ENCODE data around the gene TEAD1. TPM values are rescaled to one million over a fixed set of nuclear protein-coding genes. Genes with fewer than 3 reads are reported as not detected.

The TEAD1 gene
- total RNA-seq, 2 experiments from 2014 or later = 5.6 to 10.8 TPM

GRCh38 chr11:12802418-12803085 lies 128.3 kb downstream of the TEAD1 start:
- Histone ChIP-seq H2AFZ (ENCODE audit: low read length) (no peak overlapping the region), H3K9me3 (ENCODE audit: low read length) (no peaks in the 10 kb centered on the region), H4K20me1 (ENCODE audit: insufficient read depth, low read length) (no peaks in the 10 kb centered on the region), H3K4me2 (ENCODE audit: low read length) (no peak overlapping the region), H3K4me3 (ENCODE audit: low read depth, low read length, poor library complexity, severe bottlenecking) (no peak overlapping the region), H3K4me1 (ENCODE audit: insufficient read depth, low read length, poor library complexity, severe bottlenecking) (no peaks in the 10 kb centered on the region), H3K79me2 (ENCODE audit: insufficient read depth, low read depth, low read length) (no peaks in the 10 kb centered on the region), H3K27ac (ENCODE audit: low read depth, low read length, poor library complexity, severe bottlenecking) (no peak overlapping the region), H3K36me3 (ENCODE audit: insufficient read depth, low read length) (no peaks in the 10 kb centered on the region), H3K9me2 (ENCODE audit: insufficient read depth, low read length) (no peaks in the 10 kb centered on the region)
- no TSS peak for BruUV-seq (replicated peaks)
- TF ChIP-seq EZH2phosphoT487 (IDR thresholded peaks at IDR 0.05; ENCODE audit: borderline replicate concordance, low read depth, low read length) (no peak), CTCF (conservative IDR thresholded peaks at IDR 0.05; ENCODE audit: low read length) (no peak)
- intact Hi-C loops (cut with micrococcal nuclease; ENCODE audit: unreplicated experiment) = no loop called here
- POLR2A ChIA-PET = interaction anchor here (0.8 kb wide), 1 partner anchor 56 kb away, joined by 6 read pairs; no protein-coding TSS in a partner anchor
- CTCF ChIA-PET (ENCODE audit: unreplicated experiment) = no interaction called here
- DNase-seq (ENCODE audit: low spot score) = no peak

GRCh38 chr11:12803086-12803826 lies 129.0 kb downstream of the TEAD1 start:
- Histone ChIP-seq H3K9me2 (ENCODE audit: insufficient read depth, low read length) (no peaks in the 10 kb centered on the region), H4K20me1 (ENCODE audit: insufficient read depth, low read length) (no peaks in the 10 kb centered on the region), H3K4me3 (ENCODE audit: low read depth, low read length, poor library complexity, severe bottlenecking) (no peak overlapping the region), H3K27ac (ENCODE audit: low read depth, low read length, poor library complexity, severe bottlenecking) (no peak overlapping the region), H3K36me3 (ENCODE audit: insufficient read depth, low read length) (no peaks in the 10 kb centered on the region), H3K9me3 (ENCODE audit: low read length) (no peaks in the 10 kb centered on the region), H3K79me2 (ENCODE audit: insufficient read depth, low read depth, low read length) (no peaks in the 10 kb centered on the region), H3K4me1 (ENCODE audit: insufficient read depth, low read length, poor library complexity, severe bottlenecking) (no peaks in the 10 kb centered on the region), H2AFZ (ENCODE audit: low read length) (no peak overlapping the region), H3K4me2 (ENCODE audit: low read length) (no peak overlapping the region)
- BruUV-seq (replicated peaks) = no TSS peak
- ChIA-PET POLR2A (interaction anchor here (0.8 kb wide), 1 partner anchor 57 kb away, joined by 6 read pairs; no protein-coding TSS in a partner anchor), CTCF (ENCODE audit: unreplicated experiment) (no interaction called here)
- TF ChIP-seq CTCF (conservative IDR thresholded peaks at IDR 0.05; ENCODE audit: low read length) (no peak), EZH2phosphoT487 (IDR thresholded peaks at IDR 0.05; ENCODE audit: borderline replicate concordance, low read depth, low read length) (no peak)
- intact Hi-C loops (cut with micrococcal nuclease; ENCODE audit: unreplicated experiment) = no loop called here
- DNase-seq (ENCODE audit: low spot score) = no peak

GRCh38 chr11:12806113-12806512 lies 131.9 kb downstream of the TEAD1 start:
- Histone ChIP-seq H4K20me1 (ENCODE audit: insufficient read depth, low read length) (no peaks in the 10 kb centered on the region), H3K4me3 (ENCODE audit: low read depth, low read length, poor library complexity, severe bottlenecking) (no peak overlapping the region), H2AFZ (ENCODE audit: low read length) (no peak overlapping the region), H3K9me2 (ENCODE audit: insufficient read depth, low read length) (no peaks in the 10 kb centered on the region), H3K79me2 (ENCODE audit: insufficient read depth, low read depth, low read length) (no peaks in the 10 kb centered on the region), H3K4me1 (ENCODE audit: insufficient read depth, low read length, poor library complexity, severe bottlenecking) (no peaks in the 10 kb centered on the region), H3K36me3 (ENCODE audit: insufficient read depth, low read length) (no peaks in the 10 kb centered on the region), H3K9me3 (ENCODE audit: low read length) (no peaks in the 10 kb centered on the region), H3K27ac (ENCODE audit: low read depth, low read length, poor library complexity, severe bottlenecking) (no peak overlapping the region), H3K4me2 (ENCODE audit: low read length) (no peak overlapping the region)
- POLR2A ChIA-PET = interaction anchor here (1.0 kb wide), 1 partner anchor 40 kb away, joined by 3 read pairs; no protein-coding TSS in a partner anchor
- TF ChIP-seq EZH2phosphoT487 (IDR thresholded peaks at IDR 0.05; ENCODE audit: borderline replicate concordance, low read depth, low read length) = no peak
- no peak for TF ChIP-seq CTCF (conservative IDR thresholded peaks at IDR 0.05; ENCODE audit: low read length)
- CTCF ChIA-PET (ENCODE audit: unreplicated experiment) = no interaction called here
- no TSS peak for BruUV-seq (replicated peaks)
- DNase-seq (ENCODE audit: low spot score) = no peak
- intact Hi-C loops (cut with micrococcal nuclease; ENCODE audit: unreplicated experiment) = no loop called here
